ENCODE measurements around the gene LSG1. TPM values are rescaled to one million over a fixed set of nuclear protein-coding genes. Genes with fewer than 3 reads are reported as not detected.
A peak's percentile ranks its signal among the peaks of the same experiment; 100 is the strongest.
"Not testable (repeated sequence)": the region's sequence is repeated elsewhere in the genome, so short reads cannot be mapped to it uniquely, and the experiment has no call there.

The LSG1 gene
- polyA plus RNA-seq, 5 donors, result 39.3 to 87.9 (median 45.6) TPM

DNA sequence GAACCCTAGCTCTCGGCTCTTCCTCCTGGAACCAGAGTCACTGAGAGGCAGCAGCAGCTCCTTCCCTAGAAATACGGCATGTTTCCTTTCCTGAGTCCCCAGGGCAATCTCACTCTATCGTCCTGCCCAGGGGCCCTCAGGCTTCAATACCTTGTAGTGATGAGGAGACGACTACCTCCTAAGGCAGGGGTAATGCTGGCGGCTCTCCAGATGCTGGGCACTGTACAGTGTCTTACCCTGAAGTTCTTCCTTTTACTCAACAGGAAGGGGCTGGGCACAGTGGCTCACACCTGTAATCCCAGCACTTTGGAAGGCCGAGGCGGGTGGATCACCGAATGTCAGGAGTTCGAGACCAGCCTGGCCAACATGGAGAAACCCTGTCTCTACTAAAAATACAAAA lies 52.2 kb downstream of the LSG1 start:
- DNase-seq, result no peak

DNA sequence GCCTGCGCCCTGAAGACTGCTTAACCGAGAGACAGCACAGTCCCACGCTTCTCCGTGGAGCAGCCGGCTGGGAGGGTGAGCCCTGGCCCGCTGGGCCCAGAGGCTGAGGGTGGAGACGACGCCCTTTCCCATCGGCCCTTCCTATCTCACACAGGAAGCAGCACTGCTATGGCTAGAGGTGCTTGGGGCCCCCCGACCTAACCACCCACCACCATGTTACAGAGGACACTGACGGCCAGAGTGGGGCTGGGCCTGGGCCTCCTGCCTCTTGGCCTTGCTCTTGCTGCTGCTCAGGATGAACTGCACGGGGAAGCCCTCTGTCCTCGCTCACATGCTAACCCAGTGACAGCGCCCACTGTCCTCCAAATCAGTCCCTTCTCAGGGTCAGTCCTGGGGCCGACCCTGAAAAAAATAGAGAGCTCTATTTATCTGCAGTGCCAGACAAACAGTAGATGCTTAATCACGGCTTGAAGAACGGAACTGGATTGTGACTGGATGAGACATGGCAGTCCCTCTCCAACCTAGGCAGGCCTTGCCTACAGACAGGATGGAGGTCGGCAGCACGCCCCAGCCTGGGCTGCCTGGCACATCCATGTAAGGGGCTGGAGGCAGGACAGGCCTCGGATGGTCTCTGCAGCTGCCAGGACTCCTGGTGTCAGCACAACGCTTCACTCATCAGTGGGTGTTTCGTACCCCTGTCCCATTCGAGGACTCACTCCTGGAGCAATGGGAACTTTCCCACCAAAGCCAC lies 53.0 kb downstream of the LSG1 start:
- DNase-seq, result no peak

DNA sequence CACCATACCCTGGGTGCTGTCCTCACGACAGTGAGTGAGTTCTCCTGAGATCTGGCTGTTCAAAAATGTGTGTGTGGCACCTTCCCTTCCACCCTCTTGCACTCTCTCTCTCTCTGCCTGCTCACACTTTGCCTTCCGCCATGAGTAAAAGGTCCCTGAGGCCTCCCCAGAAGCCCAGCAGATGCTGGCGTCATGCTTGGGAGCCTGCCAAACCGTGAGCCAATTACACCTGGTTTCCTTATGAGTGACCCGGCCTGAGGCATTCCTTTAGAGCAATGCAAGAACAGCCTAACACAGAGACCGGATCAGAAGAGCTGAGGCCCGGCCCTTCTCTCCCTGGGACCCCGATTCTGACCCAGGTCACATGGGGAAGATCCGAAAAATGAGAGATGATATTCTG lies 54.2 kb downstream of the LSG1 start:
- no peak for DNase-seq

DNA sequence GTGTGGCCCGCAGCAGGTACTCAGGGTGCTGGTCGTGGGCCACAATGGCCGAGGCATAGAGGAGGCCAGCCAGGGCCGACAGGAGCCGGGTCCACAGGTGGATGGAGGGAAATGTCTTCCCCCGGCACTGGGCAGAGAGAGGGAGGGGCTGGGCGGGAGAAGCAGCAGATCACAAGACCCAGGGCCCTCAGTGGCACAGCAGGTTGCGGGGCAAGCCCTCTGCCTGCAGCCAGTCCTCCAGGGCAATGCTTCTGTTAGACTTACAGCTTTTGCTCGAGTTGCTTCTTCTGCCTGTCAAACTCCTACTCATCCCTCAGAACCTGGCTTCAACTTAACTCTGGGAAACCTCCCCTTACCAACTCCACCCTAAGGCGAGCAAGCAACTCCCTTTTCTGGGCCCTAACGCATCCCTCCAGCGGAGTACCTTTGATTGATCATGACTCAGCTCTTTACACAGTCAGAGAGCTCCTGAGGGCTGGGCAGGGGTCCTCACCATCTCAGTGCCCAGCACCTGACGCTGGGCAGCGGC lies 54.8 kb downstream of the LSG1 start:
- no peak for DNase-seq

DNA sequence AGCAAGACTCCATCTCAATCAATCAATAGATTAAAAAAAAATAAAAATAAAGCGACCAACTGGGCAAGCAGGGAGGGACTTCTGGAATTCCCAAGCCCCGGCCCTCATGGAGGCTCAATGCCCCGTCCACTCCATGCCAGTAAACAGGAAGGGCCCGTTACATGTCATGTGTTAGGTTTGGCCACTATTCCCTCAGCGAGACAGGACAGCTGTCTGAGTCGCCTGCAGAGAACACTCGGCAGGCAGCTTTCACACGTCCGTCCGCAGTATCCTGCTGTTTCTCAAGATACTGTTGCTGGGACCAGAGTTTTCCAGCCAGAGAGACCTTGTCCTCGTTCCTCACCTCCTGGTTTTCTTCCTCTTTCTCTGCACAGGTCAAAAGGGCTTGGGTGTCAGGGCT lies 56.8 kb downstream of the LSG1 start:
- no peak for DNase-seq

DNA sequence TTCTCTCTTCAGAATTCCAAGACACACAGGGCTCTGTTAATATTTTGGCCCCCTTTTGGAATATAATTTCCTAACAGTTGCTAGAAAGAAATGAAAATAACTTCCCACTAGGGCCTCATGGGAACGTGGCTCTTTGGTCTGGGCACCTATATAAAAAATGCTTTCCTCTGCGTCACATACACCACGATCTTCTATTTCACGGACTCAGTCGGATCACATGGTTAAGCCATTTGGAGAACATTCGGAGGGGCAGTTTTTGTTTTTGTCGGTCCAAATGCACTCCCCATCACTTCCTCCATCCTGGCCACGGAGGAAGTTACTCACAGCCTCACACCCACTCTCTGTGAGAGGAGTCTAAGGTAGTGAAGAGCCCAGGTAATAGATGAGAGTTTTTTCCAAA lies 59.8 kb downstream of the LSG1 start:
- DNase-seq, result no peak

DNA sequence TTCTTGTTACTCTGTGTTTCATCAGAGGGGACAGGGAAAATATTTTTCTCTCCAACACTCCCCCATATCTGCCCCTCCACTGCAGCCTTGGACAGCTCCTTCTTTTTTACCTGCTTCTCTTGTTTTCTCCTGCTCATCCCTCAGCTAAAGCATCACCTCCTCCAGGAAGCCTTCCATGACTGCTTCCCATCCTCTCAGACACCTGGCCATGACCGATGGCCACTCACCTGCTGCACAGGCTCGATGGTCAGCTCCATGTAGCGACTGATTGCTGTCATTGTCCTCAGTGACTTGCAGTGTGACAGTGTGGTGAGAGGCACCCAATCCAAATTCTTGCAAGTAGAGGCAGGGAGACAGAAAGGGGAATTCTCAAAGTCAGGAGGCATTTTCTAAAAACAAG lies 61.3 kb downstream of the LSG1 start:
- DNase-seq, result no peak

DNA sequence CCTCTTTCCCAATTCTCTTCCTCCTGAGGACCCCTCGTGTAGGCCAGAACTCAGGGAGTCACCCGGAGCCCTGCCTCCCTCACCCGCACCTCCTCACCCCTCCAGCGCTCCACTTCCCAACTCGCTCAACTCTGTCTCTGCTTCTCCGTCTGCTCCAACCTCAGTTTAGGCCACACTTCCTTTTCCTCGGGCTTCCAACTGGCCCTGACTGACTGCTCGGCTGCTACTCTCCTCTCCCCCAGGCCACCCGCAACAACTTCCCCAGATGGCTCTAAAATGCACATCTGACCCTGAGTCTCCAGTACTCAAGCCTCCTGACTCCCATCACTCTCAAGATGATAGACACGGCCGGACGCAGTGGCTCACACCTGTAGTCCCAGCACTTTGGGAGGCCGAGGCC lies 62.4 kb downstream of the LSG1 start:
- no peak for DNase-seq

DNA sequence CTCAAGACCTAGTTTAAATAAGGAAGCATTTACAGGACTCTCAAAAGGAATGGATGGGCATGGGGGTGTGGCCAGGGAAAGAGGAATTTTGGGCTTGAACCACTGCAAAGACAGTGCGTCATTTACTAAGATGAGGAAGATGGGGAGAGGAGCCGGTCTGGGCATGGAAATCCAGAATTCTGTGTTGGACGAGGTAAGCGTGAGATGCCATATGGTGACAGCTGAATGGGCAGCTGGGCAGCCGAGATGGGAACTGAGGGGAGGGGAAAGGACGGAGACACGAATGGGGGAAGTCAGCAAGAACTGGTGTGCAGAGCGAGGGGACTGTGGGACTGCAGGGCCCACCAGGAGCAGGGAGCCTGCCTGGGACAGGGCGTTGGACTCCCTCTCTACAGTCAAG lies 63.0 kb downstream of the LSG1 start:
- DNase-seq, result no peak

DNA sequence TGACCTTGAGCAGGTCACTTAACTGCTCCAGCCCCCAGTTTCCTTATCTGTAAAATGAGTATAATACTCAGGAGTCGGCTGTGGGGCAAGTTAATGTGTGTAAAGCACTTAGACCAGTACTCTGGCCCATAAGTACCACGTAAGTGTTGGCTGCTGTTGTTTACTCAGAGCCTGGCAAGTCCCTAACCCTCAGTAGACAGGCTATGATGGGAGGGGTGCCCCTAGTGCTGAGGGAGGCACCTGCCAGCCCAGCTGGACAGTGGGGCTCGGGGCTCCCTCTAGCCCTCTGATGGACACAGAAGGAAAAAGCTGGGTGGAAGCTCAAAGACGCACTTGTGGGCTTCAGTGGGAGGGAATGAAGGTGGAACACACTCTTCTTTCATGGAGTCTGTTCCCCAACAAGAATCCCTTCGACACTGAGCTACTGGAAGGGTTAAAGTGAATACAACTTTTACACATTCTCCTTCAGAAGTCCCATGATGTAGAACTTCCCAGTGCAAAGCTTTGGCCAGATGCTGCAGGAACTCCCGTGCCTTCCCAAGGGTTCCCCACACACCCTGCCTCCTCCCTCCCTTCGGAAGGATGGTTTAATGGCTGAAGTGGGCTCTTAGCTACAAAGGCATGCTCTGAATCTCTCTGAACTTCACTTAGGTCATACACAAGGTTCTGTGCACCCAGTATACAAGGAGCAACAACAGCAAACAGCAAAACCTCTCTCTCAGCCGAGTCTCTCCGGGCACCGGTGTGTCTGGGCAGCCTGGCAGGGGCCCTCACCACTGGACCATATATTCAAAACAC lies 64.2 kb downstream of the LSG1 start:
- no peak for DNase-seq

DNA sequence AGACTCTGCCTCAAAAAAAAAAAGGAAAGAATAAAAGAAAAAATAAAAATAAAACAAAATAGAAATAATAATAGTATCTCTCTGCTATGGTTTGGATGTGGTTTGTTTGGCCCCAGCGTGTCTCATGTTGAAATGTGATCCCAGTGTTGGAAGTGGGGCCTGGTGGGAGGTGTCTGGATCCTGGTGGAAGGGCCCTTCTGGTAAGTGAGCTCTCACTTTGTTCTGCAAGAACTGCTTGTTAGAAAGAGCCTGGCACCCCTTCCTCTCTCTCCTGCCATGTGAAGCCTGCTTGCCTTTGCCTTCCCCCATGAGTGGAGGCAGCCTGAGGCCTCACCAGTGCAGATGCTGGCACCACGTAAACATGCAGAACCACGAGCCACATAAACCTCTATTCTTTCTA lies 65.0 kb downstream of the LSG1 start:
- DNase-seq, result no peak

DNA sequence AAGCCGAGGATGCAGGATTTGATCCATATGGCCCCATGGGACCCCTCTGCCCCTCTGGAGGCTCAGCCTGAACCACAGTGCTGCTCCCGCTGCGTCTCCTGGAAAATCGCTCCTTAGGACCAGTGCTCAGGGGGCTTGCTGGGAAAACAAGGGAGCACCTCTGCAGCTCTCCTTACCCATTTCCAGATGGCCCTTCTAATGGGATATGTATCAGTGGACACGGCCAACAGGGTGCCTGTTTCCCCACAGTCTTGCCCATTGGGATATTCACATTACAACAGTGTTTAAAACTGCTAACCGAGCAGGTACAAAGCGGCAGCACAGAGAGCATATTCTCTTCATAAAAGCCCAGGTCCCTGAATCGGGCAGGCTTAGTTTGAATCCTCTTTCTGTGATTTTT lies 65.8 kb downstream of the LSG1 start:
- DNase-seq, result no peak

DNA sequence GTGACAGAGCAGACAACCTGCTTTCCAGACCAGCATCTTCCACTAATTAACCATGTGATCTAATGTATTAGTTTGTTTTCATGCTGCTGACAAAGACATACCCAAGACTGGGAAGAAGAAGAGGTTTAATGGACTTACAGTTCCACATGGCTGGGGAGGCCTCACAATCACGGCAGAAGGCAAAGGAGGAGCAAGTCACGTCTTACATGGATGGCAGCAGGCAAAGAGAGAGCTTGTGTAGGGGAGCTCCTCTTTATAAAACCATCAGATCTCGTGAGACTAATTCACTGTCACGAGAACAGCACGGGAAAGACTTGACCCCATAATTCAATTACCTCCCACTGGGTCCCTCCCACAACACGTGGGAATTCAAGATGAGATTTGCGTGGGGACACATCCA lies 66.7 kb downstream of the LSG1 start:
- not testable (repeated sequence) for DNase-seq

DNA sequence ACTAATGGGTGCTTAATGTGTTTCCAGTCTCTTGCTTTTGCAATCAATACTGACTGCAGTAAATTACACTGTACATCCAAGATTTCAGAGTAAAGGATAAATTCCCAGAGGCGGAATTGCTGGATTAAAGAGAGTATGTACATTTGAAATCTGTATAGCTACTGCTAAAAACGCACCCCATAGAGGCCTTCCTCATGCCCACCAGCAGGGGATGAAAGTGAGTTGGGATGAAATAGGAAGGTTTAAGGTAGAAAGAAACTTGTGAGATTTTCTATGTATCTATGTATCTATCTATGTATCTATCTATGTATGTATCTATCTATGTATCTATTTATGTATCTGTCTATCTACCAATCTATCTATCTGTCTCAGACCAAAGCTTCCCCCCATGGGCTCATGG lies 67.2 kb downstream of the LSG1 start:
- DNase-seq, result no peak

DNA sequence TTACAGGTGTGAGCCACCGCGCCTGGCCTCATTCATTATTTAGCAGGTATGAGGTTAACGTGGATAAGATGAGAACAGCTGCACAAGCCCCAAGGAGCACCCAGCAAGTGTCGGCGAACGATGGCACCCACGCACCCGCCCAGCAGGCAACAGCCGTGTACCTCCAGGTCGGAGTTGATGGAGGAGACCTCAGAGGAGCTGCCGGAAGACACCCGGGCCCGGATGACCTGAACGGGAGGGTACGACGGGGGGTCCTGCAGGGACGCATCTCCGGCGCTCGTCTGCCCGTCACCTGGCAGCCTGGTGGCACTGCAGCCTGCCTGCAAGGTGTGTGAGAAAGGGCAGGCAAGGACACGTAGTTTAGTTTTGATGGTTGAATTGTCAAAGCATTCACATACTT lies 67.9 kb downstream of the LSG1 start:
- no peak for DNase-seq

DNA sequence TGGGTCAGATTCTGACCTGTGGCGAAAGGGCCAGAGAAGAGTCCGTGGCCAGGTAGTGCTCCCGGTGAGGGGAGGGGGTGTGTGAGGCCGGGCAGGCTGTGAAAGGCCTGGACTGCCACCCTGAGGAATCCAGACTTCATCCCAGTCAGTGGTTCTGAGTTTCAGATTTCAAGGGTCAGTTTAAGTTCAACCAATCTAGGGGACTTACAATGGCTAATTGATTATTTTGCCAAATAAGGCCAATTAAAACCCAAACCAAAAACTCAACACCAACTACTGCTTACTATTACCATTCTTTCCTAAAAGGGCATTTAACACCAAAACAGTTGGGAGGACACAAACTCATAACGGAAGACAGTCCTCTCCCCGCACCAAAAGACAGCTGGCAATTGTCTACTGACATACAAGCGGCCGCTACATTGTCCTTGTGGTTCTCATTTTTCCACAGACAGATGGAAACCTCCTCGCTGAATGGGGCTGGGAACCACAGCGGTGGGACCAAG lies 69.3 kb downstream of the LSG1 start:
- DNase-seq, result peak; percentile 33 to 45

DNA sequence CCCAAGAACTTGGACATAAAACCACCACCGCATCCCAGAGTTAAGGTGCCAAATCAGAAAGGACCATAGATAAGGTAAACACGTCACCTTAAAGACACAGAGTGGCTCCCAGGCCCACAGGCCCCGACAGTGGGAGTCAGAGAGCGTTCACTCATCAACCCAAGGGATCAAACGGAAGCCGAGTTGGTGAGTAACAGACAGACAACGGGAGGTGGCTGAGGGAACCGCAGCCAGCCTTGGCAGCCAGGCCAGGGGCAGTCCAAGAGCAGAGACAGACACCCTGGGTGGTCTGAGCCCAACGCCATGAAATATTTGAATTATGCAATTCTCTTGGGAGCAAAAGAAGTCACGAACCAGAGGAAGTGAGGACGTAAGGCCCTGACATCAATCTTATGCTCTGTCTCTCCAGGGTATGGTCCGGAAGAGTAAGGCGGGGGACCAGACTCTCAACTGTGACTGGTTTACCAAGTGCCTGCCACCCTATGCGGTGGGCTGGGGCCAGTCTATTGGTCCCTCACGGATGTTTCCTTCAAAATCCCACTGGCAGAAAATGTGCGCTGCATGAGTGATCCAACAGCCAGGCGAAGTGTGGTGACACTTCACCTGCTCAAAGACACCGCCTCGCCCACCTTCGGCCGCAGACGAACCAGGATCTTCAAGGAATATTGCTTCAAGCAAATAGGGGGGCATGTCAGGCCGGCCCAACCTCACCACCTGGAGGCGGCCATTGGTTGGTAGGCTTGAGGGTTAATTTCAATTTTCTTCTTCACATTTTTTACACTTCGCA lies 73.0 kb downstream of the LSG1 start:
- peak; percentile 33 to 35 for DNase-seq

DNA sequence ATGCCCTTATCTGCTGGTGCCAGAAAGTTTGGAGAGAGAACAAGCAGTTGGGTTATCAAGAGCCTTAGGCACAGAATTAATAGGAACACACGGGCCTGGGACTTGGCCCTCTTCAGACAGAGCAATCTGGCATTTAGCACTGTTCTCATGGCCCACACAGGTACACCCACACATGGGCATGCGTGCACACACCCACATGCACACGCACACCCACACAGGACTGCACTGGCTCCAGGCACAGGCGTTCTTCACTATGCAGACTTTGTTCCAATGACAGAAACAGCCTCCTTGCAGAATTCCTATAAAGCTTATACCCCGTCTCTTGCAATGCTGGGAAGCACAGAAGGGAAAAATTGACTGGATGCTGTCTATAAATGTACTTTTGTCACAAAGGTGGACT lies 75.1 kb downstream of the LSG1 start:
- DNase-seq, result no peak

DNA sequence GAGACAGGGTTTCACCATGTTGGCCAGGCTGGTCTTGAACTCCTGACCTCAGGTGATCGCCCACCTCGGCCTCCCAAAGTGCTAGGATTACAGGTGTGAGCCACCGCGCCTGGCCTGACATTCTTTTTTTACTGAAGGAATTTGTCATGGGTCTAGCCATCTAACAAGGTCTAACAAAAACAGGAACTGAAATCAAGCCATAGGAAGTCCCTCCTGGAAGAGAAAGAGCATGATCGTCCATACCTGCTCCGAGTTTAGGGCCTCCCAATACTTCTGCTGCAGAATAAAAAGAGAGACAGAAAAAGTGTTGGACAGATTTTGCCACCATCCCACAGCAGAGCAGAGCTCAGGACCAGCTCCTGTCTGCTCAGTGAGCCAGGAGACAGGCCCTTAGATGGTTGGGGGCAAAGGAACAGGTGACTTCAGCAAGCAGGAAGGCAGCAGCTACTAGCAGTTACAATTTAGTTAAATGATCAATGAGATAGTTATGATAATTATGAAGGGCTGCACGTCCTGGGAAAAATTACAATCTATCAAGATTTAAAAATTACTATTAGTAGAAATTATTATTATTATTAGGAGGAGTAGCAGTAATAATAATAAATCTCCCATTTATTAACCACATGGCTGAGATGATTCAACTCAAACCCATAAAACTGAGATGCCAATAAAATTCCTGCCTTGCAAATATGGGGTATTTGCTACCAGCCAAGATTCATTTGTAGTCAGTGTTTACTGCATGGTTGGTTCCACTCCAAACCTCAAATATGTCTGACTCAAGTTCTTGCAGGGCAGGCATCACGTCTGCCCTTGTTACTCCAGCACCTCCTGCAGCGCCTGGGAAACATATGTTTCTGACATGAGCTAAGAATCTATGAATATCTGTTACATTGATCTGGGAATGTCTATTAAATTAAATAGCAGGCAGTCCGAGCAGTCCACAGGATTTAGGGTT lies 78.9 kb downstream of the LSG1 start:
- DNase-seq, result no peak

Data from right lung (tissue), 5 donors.